K562 (cell line): Measurements from ENCODE around the gene URM1. TPM values are rescaled to one million over a fixed set of nuclear protein-coding genes. Genes with fewer than 3 reads are reported as not detected.

ENCODE experiments used
- BMI1 ChIP-seq: fragments of 150-350 bp; IDR thresholded peaks from 2 replicates; pipeline ENCODE4 v1.6.1; 2014; ENCODE audit warnings: low read length
- NEUROD1 ChIP-seq: fragments of 150-350 bp; IDR thresholded peaks from 2 replicates; pipeline ENCODE4 v1.6.1; 2014; ENCODE audit warnings: borderline replicate concordance, low read length, low read depth; ENCODE audit not compliant: partially characterized antibody
- SIN3A ChIP-seq, 2 experiments: fragments of 150-350 bp in 1 of 2; IDR thresholded peaks; 2 replicates each; pipeline ENCODE4 v1.6.1; 2011 to 2016; ENCODE audit warnings: borderline replicate concordance in 2 of 2, low read depth in 2 of 2, low read length in 2 of 2, mild to moderate bottlenecking in 2 of 2, moderate library complexity in 2 of 2; ENCODE audit not compliant: control insufficient read depth in 1 of 2
- TRIM24 ChIP-seq, 2 experiments: fragments of 450-650 bp; IDR thresholded peaks; 2 replicates each; pipeline ENCODE4 v1.6.1; 2016
- ZBTB11 ChIP-seq, 3 experiments: fragments of 200-800 bp in 1 of 3; fragments of 250-450 bp in 1 of 3; fragments of 450-650 bp in 1 of 3; sonication (Bioruptor Pico) in 1 of 3; sonication (Bioruptor generic) in 1 of 3; formaldehyde crosslinking in 1 of 3; IDR thresholded peaks; 2 replicates each; pipeline versions ENCODE4 v1.6.1 to v1.8.0; 2016 to 2022; ENCODE audit warnings: mild to moderate bottlenecking in 2 of 3, missing genetic modification characterization in 2 of 3, missing compliant biosample characterization in 1 of 3, moderate library complexity in 1 of 3
- ZNF512 ChIP-seq: IDR thresholded peaks from 2 replicates; pipeline ENCODE4 v1.6.1; 2016; ENCODE audit warnings: missing genetic modification characterization, missing compliant biosample characterization
- ZNF609 ChIP-seq: sonication (generic); formaldehyde crosslinking; IDR thresholded peaks from 2 replicates; pipeline ENCODE4 v1.8.1; 2023; ENCODE audit warnings: missing genetic modification reagents, mild to moderate bottlenecking, borderline replicate concordance
- polyA plus RNA-seq, 8 experiments: library from polyadenylated mRNA; depleted of rRNA in 4 of 8; stranded (reverse) in 5 of 8; unstranded in 3 of 8; fragments of >200 nt; fragmentation: Nextera tagmentation in 2 of 8; fragmentation: Illumina TruSeq in 1 of 8; extraction: Ambion mirVana in 2 of 8; extraction: Trizol in 1 of 8; gene quantifications; 2 replicates each; pipeline versions ENCODE4 v1.2.1 to v1.2.3, GENCODE V29; 2011 to 2014; ENCODE audit warnings: inconsistent platforms in 1 of 8, missing spikeins in 1 of 8
- total RNA-seq, 7 experiments: library from RNA; depleted of rRNA in 6 of 7; stranded (reverse); fragments of >200 nt in 6 of 7; fragmentation: Illumina TruSeq in 2 of 7; extraction: Trizol in 2 of 7; gene quantifications; 2 replicates each; pipeline versions ENCODE4 v1.2.1 to v1.2.3, GENCODE V29; 2011 to 2021; ENCODE audit warnings: low replicate concordance in 1 of 7

URM1 gene
- total and polyA plus RNA-seq, 9 of the 15 experiments (the other 6 are each of a cell fraction or from before 2014, with no cell fraction given), result 10.1 to 88.9 (median 53.3) TPM

- TF ChIP-seq ZBTB11 (CRISPR knock-in tag; IDR thresholded peaks at IDR 0.05), result 0 out of 6 replicates have a peak, but pooled peaks of 1 of the 3 experiments have one; percentile 1
- TF ChIP-seq NEUROD1, result peak; percentile 74
- peak; percentile 19 to 93; a peak in 2 of 4 replicates for TF ChIP-seq SIN3A (IDR thresholded peaks at IDR 0.05; ENCODE audit: borderline replicate concordance in 2 of 2, control insufficient read depth in 1 of 2, low read depth in 2 of 2, low read length in 2 of 2)
- peak in 1 of 2 experiments; percentile 37; a peak in 1 of 4 replicates for TF ChIP-seq TRIM24 (IDR thresholded peaks at IDR 0.05)
- TF ChIP-seq ZNF609, result peak; percentile 77; the same call in 1 of the 2 replicates
- TF ChIP-seq BMI1, result no peak
- no peak for TF ChIP-seq ZNF512 (tag)
Observed at GRCh38 chr9:128420060-128420650, 49.0 kb downstream of the URM1 start (continued).
